GM19240 (cell line): Measurements from ENCODE around the gene SAPCD1.

ENCODE experiments used
- DNase-seq: peaks from one replicate; pipeline ENCODE4 v3.0.0; 2011; ENCODE audit warnings: low spot score; ENCODE audit not compliant: insufficient read length

The SAPCD1 gene

DNA sequence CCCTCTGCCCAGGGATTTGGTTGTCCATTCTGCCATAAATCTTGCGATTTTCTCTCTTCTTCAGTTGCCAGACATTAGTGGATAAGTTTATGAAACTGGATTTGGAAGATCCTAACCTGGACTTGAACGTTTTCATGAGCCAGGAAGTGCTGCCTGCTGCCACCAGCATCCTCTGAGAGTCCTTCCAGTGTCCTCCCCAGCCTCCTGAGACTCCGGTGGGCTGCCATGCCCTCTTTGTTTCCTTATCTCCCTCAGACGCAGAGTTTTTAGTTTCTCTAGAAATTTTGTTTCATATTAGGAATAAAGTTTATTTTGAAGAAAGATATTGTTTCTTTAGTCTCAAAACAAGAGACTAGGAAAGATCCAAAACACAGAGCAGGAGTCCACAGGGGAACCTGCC lies at the start of gene SAPCD1:
Gene SAPCD1 (plus strand): TSS at position 301 of the 400 bp plus-strand sequence. CDS start 399 bp downstream, outside the sequence.
- no peak for DNase-seq

- no peak for DNase-seq
Measured at GRCh38 chr6:31713465-31713864, 49.0 kb upstream of the SAPCD1 start.

DNA sequence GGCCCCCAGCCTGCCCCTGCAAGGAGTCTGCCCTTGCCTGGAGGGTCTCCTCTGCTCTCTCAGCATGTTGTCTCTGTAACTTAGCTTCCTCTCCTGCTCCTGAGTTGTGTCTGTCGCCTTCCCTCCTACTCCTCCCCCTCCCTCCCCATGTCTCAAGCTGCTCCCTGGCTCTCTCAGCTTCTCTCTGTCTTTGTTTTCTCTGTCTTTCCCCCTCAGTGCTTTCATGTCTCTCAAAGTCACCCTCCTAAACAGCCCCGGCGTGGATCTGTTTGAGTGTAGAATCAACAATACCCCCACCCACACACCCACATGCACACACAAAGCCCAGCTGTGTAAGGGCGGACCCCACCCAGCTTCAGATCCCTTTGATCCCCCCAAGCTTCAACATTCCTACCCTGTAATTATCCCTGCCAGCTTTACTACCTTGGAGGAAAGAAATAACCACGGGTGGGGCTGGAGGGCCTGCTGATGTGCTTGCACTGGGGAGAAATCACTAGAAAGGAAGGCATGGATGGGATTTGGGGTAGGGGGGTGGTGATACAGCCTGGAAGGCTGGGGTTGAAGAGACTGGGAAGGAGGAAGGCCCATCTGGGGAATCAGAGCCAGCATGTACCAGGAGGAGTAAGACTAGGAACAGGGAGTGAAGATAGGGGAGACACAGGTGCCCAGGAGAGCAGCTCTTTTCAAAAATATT lies 48.3 kb upstream of the SAPCD1 start:
- no peak for DNase-seq

DNA sequence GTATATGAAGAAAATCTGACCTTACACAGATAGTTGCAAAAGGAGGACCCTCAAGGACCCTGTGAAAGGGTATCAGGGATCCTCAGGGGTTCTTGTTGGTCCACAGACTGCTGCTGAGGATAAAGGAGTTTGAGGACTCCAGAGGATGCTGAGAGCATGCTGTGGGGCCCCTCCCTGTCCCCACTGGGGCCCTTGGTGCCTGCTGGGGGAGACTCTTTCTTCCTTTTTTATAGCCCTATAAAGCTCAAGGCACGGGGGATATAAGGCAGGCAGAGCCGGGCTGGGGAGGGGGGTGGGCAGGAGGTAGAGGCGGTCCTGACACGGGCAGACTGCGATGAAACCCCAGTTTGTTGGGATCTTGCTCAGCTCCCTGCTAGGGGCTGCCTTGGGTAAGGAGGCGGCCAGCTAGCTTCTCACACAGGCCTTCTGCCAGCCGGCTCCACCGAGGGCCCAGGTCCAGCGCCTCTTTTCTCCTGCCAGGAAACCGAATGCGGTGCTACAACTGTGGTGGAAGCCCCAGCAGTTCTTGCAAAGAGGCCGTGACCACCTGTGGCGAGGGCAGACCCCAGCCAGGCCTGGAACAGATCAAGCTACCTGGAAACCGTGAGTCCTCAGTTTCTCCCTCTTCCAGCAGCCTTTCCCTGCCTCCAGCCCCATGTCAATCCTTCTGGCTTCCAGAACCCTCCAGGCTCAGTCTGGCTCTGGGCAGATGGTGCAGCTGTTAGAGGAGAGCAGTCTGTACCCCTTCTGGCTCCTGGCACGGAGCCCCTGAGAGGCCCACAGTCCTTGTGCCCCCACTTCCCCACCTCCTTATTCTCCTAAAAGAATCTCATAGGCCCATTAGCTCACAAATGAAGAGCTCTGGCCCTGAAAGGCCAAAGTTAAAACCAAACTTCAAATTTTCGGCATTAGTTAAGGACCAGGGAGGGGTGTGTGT lies 47.2 kb upstream of the SAPCD1 start, which contains the start of gene LY6G6D:
Gene LY6G6D (plus strand): TSS at position 327 of the 937 bp plus-strand sequence. CDS start 8 bp downstream, at position 335.
- no peak for DNase-seq

- DNase-seq, result no peak
Measured at GRCh38 chr6:31717499-31718222, 44.8 kb upstream of the SAPCD1 start.

DNA sequence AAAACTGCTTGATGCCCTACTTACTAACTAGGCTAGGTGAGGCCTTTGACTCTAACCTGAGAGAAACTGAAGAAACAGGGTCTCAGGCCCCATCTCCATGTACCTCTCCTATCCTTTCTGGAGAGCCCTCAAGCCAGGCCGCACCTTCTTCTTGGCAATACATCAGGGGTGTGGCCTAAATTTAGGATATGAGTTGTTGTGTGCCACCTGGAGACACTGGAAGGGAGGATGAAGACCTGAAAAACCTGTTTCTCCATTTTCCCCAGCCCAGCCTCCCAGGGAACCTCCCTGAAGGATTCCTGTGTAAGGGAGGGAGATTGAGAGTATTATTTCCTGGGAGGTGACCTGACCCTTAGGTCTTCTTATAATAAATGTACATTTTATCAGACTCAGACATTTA lies 44.2 kb upstream of the SAPCD1 start:
- no peak for DNase-seq

GRCh38 chr6:31719001-31719400 lies 43.5 kb upstream of the SAPCD1 start:
- DNase-seq, result no peak

- no peak for DNase-seq
Measured at GRCh38 chr6:31720196-31720770, 42.2 kb upstream of the SAPCD1 start.

DNA sequence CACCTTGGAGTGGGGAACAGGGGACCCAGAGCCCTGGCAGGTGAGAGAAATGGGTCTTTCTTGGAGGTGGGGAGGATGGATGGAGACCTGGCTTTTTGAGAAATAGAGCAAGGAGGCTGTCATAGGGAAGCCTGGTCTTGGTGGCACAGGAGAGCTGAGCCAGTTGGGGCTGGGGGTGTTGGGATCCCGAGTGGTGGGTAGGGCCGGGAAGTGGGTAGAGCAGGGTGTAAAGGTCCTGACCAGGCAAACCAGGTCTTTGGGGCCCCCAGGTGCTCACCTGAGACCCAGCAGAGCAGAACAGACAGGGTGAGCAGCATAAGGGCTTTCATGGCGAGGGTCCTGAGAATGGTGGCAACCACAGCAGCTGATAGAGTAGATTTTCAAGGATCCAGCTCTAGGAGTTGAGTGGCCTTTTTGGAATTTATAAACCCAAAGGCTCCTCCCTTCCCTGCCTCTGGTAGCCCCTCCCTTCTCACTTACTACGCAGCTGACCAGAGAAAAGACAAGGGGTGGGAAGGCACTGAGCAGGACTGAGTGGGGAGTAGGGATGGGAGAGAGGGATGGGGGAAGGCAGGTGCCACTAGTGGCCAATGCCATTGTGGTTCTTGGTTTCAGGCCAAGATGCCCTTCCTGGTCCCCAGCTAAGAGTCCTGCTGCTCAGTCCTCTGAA lies 41.0 kb upstream of the SAPCD1 start, which contains the start of gene LY6G6C:
Gene LY6G6C (minus strand): TSS at position 396 of the 670 bp plus-strand sequence. CDS start 67 bp downstream, at position 329.
- no peak for DNase-seq

- no peak for DNase-seq
Measured at GRCh38 chr6:31722173-31722572, 40.3 kb upstream of the SAPCD1 start.

- no peak for DNase-seq
Measured at GRCh38 chr6:31723245-31723979, 39.0 kb upstream of the SAPCD1 start, which contains the start of gene MPIG6B. Gene MPIG6B, plus strand, starts transcription at chr6:31723373. Its CDS starts 11 bp downstream, at chr6:31723384.

DNA sequence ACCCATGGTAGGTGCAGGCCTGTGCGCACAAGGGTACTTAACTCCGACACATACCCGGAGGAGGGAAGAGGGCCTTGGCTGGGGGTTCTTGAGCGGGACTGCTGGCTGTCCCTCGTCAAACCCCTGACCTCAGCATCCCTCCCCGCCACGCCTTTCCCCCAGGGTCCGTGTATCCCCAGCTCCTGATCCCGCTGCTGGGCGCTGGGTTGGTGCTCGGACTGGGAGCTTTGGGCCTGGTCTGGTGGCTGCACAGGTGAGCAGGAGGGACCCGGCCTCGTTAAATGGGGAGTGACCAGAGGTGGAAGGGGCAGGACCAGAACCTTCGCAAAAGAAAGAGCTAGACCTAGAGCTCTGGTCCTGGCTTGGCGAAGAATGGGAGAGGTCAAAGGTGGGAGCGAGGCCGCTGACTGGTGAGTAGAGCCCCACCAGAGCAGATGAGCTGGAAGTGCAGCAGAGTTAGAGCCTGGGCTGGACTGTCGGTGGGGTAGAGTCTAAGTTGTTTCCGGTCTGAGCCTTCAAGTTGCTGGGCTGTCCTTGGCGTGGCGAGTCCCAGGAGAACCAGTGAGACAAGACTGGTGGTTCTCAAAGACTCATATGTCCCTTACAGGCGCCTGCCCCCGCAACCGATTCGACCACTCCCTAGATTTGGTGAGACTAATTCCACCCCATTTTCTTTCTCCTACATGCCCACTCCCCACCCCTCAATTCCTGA lies 38.3 kb upstream of the SAPCD1 start:
- no peak for DNase-seq

DNA sequence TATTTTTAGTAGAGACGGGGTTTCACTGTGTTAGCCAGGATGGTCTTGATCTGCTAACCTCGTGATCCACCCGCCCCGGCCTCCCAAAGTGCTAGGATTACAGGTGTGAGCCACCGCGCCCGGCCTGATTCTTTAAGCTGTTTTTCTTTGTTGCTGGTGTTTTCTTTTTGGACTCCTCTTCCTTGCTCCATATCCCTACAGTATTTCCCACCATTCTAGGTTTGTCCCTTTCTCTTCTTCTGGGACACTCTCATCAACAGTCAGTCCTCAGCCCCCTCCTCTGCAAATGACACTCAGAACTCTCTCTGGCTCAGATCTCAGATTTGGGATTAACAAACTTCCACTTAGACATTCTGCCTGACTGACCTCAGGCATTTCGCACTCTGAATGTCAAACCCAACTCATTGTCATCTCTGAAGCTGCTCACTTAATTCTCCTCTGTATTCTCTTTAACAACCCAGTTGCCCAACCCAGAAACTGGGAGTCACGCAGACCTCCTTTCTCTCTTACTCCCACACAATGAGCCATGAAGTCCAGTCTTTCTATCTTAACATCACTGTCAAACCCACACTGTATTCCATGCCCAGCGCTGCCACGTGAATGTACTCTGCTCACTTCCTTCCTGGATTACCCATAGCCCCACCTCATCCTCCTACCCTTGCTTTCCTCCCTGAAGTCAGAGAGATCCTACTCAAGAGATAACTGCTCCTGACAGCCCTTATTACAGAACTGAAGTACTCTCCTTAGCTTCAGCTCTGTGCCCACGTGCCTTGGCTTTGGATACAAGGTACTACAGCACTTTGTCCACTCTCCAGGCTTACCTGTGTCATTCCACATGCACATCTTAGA lies 36.7 kb upstream of the SAPCD1 start:
- DNase-seq, result no peak

GRCh38 chr6:31727034-31727716 lies 35.3 kb upstream of the SAPCD1 start:
- DNase-seq, result no peak

DNA sequence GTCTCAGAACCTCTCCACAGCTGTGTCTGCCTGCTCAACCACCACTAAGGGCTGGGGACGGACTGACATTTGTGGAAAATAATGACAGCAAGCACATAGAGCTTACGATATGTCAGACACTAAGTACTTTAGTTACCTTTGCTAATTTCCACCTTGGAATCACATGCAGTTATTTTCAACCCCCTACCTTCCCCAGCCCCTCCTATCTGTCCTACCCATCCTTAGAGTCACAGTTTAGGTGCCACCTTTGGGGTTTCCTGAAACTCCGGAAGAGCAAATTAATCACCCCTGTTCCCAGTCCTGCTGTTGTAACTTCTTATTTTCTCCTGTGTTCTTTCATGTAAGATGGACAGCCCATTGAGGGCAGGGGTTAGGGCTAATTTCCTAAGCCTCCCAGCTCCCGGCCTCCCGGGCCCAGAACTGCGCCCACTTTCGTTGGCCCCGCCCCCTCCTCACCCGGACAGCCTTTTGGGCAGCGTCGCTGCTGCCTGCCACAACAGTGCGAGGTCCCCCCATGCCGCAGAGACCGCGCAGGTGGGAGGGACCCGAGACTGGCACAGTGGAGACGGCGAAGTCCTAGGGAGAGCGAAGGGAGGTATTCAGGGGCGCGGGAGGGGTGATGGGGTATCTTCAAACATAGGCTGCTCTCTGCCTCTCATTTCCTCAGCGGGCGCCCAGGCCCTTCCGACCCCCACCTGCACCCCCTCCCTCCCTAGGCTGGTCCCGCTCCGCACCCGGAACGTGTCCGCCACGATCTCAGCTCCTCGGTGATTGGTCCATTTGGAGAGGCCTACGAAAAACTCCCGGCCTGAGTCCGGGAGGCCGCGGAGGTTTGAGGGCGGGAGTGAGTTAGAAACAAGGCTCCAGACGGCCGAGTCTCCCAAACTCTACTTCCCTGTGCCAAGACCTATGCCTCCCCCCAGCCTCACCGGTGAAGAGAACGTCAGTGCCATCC lies 34.5 kb upstream of the SAPCD1 start:
- DNase-seq, result no peak

DNA sequence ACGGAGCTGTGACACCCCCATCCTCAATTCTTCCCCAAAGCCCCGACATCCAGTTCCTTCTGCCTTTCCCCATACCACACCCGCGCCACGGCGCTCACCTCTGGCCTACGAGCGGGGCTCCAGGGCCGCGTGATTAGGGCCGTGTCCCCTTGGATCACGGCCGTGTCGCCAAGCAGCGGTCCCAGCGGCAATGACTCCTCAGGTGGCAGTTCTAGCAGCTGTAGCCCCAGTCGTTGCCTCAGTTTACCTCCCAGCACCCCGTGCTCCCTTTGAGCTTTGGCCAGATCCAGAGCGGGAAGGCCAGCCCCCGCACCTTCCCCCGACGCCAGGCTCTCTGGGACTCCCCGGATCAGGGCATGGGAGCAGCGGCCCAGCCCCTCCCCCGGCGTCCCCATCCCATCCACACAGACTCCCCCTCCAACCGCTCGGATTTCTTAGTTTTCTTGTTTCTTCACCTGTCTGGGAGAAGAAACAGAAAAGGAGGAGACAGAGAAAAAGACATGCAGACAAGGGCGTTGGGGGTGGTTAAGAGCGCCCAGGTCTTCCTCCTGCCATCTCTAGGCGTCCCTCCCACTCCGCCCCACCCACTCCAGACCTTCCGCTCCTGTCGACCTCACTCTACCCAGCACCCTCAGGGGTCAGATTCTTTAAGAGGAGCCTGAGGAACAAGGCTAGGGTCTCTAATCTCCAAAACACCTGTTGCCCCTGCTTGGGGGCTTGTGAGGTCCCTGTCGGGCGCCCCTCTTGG lies 33.5 kb upstream of the SAPCD1 start, which contains the start of gene DDAH2:
Gene DDAH2 (minus strand): TSS at position 533 of the 748 bp plus-strand sequence. CDS start 138 bp downstream, at position 395.
- no peak for DNase-seq
